ENCODE results near the gene CHTF8.

DNA sequence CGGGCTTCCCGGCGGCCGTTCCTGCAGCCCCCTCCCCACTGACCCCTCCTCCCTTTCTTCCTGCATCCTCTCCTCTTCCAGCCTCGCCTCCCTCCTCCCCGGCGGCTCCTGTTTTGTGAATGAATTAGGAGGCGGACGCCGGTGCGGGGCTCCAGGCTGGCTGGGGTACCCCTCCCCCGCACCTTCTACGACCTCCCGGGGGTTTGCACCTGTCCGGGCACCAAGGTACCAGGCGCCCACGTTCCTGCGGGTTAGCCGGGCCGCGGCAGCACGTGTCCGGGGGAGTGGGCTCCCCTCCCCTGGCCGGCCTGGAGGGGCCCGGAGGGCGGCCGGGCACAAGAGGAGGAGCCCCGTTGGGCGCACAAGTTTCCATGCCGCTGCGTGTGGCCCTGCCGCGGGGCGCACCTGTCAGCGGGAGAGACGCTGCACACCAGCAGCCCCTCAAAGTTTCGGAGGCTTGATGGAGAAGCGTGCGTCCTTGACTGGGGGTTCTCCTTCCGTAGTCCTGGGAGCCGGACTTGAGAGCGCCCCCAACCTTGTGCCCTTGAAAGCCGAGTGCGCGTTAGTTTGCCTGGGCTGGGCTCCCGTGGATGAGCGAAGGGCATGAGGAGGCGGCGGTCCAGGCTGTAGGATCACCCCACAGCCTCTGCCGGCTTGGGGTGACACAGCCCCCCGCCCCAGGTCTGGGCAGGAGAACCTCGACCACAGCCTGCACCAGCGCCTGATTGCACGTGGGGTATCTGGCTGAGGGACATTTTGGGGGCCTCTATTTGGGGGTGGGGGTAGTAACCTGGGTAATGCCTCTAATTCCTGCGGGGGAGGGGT, 25.7 kb downstream of the CHTF8 start:
- no peak; the same call in 1 of the 2 replicates for TF ChIP-seq CTCF (IDR thresholded peaks at IDR 0.05)
- TF ChIP-seq RAD21 (IDR thresholded peaks at IDR 0.05; ENCODE audit: low read length): no peak
- no peak for TF ChIP-seq RCOR1 (IDR thresholded peaks at IDR 0.05; ENCODE audit: low read length)

Data from SK-N-SH (cell line).